ENCODE results near the gene USP54. TPM values are rescaled to one million over a fixed set of nuclear protein-coding genes. Genes with fewer than 3 reads are reported as not detected.

The USP54 gene
- total and polyA plus RNA-seq, 9 of the 15 experiments (the other 6 are each of a cell fraction or from before 2014, with no cell fraction given), result 3.8 to 40.1 (median 16.9) TPM

DNA sequence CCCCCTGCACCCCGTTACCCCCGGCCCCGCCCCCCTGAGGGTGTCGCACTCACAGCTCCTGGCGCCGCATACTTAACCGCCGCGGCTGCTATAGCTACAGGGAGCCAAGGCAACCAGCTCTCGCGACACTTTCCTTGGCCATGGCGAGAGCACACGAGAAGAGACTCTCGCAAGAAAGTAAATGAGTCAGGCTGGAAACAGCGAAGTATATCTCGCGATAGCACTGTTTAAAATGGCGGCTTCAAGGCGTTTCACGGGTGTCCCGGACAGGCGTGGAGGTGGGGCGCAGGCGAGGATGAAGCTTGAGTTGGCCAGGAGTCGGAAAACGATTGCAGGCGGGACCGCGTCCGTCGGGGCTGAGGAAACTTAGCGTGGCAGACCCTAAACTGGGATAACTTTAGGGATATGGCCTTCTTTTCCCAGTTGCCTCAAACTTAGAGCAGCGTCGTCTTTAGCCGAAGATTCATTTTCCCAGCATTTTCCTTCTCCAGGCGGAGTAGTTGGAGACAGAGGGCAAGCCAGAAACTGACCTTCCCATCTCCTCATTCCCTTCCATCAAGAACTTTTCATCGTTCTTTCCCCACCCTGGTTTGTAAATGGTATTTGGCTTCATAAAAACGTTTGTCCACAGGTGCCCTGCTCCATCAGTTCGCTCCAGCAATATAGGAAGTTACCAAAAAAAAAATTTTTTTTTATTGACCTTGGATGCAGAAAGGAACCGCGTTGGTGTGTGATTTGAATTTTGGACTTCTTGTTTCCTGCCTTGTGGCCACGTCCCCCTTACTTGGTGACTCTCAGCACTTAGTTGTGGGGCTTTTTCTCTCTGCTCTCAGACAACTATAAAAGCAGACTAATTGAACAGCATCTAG is 35.0 kb upstream of the USP54 start (continued):
- TF ChIP-seq MYNN (IDR thresholded peaks at IDR 0.05) (peak; percentile 99), MYNN (CRISPR knock-in tag; IDR thresholded peaks at IDR 0.05) (peak; percentile 86), STAT5A (IDR thresholded peaks at IDR 0.05; ENCODE audit: borderline replicate concordance, low read length) (0 out of 2 replicates have a peak, but pooled peaks have one; percentile 30), ZNF830 (CRISPR knock-in tag; IDR thresholded peaks at IDR 0.05) (peak; percentile 49; the same call in 1 of the 2 replicates), C11orf30 (IDR thresholded peaks at IDR 0.05; ENCODE audit: low read depth) (peak; percentile 93), DMBX1 (CRISPR knock-in tag; IDR thresholded peaks at IDR 0.05; ENCODE audit: borderline replicate concordance) (peak; percentile 46; the same call in 1 of the 2 replicates), DACH1 (IDR thresholded peaks at IDR 0.05; ENCODE audit: partially characterized antibody) (no peak), DPF2 (IDR thresholded peaks at IDR 0.05) (peak; percentile 13), JUN (IDR thresholded peaks at IDR 0.05; ENCODE audit: borderline replicate concordance, low read depth, low read length) (peak; percentile 71), JUN (CRISPR knock-in tag; IDR thresholded peaks at IDR 0.05; ENCODE audit: borderline replicate concordance) (0 out of 2 replicates have a peak, but pooled peaks have one; percentile 53), KAT8 (IDR thresholded peaks at IDR 0.05; ENCODE audit: low read depth) (peak; percentile 36; the same call in 1 of the 2 replicates), CHD1 (IDR thresholded peaks at IDR 0.05; ENCODE audit: low read length) (peak; percentile 96), SAP30 (IDR thresholded peaks at IDR 0.05; ENCODE audit: borderline replicate concordance, insufficient read depth, low read depth, low read length, poor library complexity, severe bottlenecking) (no peak), ZNF57 (CRISPR knock-in tag; IDR thresholded peaks at IDR 0.05) (0 out of 2 replicates have a peak, but pooled peaks have one; percentile 29), PHB (CRISPR knock-in tag; IDR thresholded peaks at IDR 0.05) (0 out of 2 replicates have a peak, but pooled peaks have one; percentile 31), ZNF263 (CRISPR knock-in tag; IDR thresholded peaks at IDR 0.05; ENCODE audit: borderline replicate concordance) (0 out of 2 replicates have a peak, but pooled peaks have one; percentile 62), TEAD1 (CRISPR knock-in tag; IDR thresholded peaks at IDR 0.05) (peak; percentile 46 to 89; a peak in 3 of 4 replicates)
- TF ChIP-seq, protein P1, sequence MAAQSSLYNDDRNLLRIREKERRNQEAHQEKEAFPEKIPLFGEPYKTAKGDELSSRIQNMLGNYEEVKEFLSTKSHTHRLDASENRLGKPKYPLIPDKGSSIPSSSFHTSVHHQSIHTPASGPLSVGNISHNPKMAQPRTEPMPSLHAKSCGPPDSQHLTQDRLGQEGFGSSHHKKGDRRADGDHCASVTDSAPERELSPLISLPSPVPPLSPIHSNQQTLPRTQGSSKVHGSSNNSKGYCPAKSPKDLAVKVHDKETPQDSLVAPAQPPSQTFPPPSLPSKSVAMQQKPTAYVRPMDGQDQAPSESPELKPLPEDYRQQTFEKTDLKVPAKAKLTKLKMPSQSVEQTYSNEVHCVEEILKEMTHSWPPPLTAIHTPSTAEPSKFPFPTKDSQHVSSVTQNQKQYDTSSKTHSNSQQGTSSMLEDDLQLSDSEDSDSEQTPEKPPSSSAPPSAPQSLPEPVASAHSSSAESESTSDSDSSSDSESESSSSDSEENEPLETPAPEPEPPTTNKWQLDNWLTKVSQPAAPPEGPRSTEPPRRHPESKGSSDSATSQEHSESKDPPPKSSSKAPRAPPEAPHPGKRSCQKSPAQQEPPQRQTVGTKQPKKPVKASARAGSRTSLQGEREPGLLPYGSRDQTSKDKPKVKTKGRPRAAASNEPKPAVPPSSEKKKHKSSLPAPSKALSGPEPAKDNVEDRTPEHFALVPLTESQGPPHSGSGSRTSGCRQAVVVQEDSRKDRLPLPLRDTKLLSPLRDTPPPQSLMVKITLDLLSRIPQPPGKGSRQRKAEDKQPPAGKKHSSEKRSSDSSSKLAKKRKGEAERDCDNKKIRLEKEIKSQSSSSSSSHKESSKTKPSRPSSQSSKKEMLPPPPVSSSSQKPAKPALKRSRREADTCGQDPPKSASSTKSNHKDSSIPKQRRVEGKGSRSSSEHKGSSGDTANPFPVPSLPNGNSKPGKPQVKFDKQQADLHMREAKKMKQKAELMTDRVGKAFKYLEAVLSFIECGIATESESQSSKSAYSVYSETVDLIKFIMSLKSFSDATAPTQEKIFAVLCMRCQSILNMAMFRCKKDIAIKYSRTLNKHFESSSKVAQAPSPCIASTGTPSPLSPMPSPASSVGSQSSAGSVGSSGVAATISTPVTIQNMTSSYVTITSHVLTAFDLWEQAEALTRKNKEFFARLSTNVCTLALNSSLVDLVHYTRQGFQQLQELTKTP (IDR thresholded peaks at IDR 0.05; ENCODE audit: low read depth in 1 of 2, partially characterized antibody in 2 of 2), result peak in 1 of 2 experiments; percentile 72
- TF ChIP-seq, protein P2, sequence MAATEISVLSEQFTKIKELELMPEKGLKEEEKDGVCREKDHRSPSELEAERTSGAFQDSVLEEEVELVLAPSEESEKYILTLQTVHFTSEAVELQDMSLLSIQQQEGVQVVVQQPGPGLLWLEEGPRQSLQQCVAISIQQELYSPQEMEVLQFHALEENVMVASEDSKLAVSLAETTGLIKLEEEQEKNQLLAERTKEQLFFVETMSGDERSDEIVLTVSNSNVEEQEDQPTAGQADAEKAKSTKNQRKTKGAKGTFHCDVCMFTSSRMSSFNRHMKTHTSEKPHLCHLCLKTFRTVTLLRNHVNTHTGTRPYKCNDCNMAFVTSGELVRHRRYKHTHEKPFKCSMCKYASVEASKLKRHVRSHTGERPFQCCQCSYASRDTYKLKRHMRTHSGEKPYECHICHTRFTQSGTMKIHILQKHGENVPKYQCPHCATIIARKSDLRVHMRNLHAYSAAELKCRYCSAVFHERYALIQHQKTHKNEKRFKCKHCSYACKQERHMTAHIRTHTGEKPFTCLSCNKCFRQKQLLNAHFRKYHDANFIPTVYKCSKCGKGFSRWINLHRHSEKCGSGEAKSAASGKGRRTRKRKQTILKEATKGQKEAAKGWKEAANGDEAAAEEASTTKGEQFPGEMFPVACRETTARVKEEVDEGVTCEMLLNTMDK (IDR thresholded peaks at IDR 0.05; ENCODE audit: borderline replicate concordance, insufficient read depth, low read depth, low read length, poor library complexity, severe bottlenecking), result no peak
- TF ChIP-seq, protein P3, sequence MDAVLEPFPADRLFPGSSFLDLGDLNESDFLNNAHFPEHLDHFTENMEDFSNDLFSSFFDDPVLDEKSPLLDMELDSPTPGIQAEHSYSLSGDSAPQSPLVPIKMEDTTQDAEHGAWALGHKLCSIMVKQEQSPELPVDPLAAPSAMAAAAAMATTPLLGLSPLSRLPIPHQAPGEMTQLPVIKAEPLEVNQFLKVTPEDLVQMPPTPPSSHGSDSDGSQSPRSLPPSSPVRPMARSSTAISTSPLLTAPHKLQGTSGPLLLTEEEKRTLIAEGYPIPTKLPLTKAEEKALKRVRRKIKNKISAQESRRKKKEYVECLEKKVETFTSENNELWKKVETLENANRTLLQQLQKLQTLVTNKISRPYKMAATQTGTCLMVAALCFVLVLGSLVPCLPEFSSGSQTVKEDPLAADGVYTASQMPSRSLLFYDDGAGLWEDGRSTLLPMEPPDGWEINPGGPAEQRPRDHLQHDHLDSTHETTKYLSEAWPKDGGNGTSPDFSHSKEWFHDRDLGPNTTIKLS (IDR thresholded peaks at IDR 0.05; ENCODE audit: borderline replicate concordance, low read depth), result peak; percentile 79

Measured in K562 (cell line).